Activated CD8-positive, alpha-beta memory T cell treated with anti-CD3 and anti-CD28 coated beads, Interleukin-2, amount 50 U/mL, for 48 hours (primary cell): Measurements from ENCODE around the gene ELOVL5.

Experiments used
- DNase-seq: peaks from one replicate; pipeline ENCODE4 v3.0.0-alpha.2; 2020

Gene ELOVL5

DNA sequence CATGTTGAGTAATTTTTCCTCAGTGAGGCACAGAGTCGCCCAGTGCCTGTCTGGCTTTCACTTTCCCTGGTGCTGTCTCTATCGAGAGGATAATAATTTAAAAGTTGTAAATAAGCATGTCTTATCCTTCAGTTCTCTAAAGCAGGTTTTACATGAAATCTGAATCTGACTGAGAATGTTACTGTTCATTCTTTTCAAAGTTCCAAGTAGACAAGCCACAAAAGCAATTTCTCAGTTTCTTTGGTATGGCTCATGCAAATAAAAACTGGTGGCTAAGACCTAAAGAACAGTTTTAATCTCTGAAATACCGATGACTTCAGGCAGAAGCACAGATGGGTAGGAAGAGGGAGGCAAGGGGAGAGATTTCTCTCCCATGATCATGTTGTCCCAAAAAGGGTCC is 112.5 kb downstream of the ELOVL5 start:
- DNase-seq: no peak

DNA sequence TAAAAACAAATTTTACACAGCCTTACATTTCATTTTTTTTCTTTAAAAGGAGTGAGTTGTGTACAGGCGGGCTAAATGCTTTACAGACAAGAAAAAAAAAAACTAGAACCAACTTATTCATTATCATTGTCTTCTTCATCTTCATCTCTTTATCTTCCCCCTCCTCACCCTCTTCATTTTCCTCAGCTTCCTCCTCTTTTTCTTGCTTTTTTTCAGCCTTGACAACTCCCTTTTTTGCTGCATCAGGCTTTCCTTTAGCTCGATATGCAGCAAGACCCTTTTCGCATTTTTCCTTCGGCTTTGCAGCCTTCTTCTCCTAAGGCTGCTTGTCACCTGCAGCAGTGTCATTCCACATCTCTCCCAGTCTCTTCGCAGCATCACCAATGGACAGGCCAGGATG is 113.2 kb downstream of the ELOVL5 start:
- no peak for DNase-seq

DNA sequence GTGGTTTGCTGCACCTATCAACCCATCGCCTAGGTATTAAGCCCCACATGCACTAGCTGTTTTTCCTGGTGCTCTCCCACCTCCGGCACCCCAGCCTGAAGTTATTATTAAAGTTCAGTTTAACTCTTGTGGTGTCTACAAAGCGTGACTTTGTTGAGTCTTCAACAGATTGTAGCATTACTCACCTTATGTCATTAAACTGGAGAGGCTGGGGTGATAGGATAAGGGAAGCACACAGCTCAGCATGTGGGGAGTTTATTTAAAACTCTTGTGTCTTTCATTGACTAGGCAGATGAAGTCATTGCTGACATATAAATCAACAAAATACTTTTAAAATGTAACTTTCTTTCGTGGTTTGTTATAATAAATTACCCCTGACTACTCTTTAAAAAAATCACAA is 115.4 kb downstream of the ELOVL5 start:
- DNase-seq: no peak

DNA sequence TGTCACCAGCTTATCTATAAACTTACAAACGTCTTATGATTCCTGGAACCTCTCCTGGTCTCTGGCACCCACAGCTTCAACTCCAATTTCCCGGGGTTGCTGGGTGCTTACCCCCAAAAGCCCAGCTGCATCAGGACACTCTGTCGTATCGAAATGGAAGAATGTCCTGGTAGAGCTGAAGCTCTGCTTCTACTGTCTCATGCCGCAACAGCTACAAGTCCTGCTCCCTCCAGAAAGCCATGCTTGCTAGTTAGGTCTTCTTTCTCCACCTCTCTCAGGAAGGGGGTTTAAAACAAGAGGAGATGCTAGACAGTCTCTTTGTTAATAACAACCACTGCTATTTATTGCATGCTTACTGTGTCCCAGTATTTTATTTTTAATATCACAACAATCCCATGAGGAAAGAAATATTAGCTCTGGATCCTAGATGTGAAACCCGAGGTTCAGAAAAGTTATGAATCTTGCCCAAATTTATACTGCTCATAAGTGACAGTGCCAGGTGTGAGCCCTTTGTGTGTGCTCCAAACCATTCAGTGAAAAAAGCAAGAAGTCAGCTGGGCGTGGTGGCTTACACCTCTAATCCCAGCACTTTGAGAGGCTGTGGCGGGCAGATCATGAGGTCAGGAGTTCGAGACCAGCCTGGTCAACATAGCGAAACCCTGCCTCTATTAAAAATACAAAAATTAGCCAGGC is 117.8 kb downstream of the ELOVL5 start:
- DNase-seq: no peak

DNA sequence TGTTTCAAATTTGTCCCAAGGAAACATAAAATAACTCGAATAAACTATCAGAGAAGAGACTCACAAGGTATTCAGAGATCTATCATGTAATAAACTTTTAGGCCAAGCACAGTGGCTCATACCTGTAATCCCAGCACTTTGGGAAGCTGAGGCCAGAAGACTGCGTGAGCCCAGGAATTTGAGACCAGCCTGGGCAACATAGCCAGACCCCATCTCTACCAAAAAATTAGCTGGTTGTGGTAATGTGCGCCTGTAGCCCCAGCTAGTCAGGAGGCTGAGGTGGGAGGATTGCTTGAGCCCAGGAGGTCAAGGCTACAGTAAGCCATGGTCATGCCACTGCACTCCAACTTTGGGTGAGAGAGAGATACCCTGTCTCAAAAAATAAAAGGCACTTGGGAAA is 120.9 kb downstream of the ELOVL5 start:
- no peak for DNase-seq

DNA sequence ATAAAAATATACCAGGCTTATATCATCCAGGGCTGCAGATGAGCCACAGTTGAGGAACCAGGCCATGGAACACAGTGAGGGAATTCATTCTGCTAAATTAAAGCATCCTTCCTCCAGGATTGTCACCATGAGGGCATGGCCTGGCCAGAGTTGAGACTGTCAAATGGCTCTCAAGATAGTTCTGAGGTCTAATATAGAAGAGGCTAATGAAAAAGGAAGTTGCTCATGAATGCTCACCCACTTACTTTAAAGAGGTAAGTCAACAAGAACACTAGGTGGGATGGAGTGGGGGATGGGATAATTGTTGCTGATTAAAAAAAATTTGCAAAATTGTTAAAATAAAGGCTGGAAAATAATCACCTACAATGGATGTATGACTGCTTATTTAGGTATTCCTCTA is 128.1 kb downstream of the ELOVL5 start:
- no peak for DNase-seq
